GM21619 (cell line): ENCODE results near the gene SEMA5A.

Experiments used
- ATAC-seq: cut with Tn5 transposase; IDR thresholded peaks from one replicate; pipeline ENCODE4 v1.9.1; 2021; ENCODE audit not compliant: unreplicated experiment

Gene SEMA5A

GRCh38 chr5:9128136-9128535 lies 417.7 kb downstream of the SEMA5A start:
- no peak for ATAC-seq

DNA sequence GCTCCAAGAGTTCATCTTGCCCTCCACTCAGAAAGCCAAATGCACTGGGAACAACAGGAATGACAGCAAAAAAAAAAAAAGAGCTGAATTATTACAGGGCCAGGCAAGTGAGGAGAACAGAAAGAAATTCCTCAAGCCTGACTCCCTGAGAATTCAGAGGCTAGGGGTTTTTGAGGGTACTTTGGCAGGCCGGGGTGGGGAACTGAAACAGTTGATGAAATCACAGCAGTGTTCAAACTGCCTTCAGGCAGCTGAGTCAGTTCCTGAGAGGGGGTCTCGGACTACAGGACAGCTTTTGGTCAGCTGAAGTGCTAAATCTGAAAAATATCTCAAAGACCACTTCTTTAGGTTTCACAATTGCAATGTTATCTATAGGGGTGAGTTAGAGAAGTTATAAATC lies 419.4 kb downstream of the SEMA5A start:
- no peak for ATAC-seq

- ATAC-seq: no peak
These were observed 420.0 kb downstream of the SEMA5A start for GRCh38 chr5:9125852-9126251.

DNA sequence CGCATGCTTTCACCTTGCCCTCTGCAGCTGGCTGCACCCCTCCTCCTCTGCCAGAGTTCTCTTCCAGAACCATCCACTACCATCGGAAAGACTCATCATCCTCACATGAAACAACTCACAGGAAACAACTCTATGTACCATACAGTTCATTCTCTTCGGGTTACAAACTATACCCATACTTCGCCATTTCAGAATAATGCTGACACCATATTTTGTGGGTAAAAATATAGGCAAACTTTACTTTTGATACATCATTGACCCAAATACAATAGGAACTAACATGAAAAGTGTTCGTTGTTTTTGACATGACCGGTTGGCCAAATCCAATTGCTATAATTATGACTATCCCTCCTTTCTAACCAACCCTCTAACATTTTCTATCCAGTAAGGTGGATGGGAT lies 421.0 kb downstream of the SEMA5A start:
- ATAC-seq: no peak

GRCh38 chr5:9124071-9124470 lies 421.8 kb downstream of the SEMA5A start:
- ATAC-seq: no peak

GRCh38 chr5:9122528-9122927 lies 423.3 kb downstream of the SEMA5A start:
- ATAC-seq: no peak

- no peak for ATAC-seq
These were observed 424.3 kb downstream of the SEMA5A start for GRCh38 chr5:9121597-9121996.

DNA sequence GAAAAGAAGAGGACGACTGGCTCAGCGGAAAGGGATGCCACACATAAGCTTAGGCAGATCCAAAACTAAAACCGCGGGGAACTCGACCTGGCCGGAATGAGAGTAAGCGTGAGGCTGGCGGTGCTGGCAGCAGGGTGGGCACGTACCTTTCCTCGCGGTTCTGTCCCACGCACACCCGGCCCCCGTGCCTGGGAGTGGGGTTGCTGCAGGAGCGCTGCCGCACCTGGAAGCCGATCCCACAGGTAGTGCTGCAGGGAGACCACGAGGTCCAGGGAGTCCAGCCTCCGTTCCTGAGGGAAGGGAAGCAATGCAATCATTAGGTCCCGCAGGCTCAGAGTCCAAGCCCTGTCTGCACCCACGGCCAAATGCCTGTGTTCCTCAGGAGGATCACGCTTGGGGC lies 427.0 kb downstream of the SEMA5A start:
- no peak for ATAC-seq

GRCh38 chr5:9115093-9115492 lies 430.8 kb downstream of the SEMA5A start:
- no peak for ATAC-seq

GRCh38 chr5:9112520-9113291 lies 433.2 kb downstream of the SEMA5A start:
- no peak for ATAC-seq

GRCh38 chr5:9108162-9108561 lies 437.7 kb downstream of the SEMA5A start:
- no peak for ATAC-seq

GRCh38 chr5:9105851-9106250 lies 440.0 kb downstream of the SEMA5A start:
- no peak for ATAC-seq

DNA sequence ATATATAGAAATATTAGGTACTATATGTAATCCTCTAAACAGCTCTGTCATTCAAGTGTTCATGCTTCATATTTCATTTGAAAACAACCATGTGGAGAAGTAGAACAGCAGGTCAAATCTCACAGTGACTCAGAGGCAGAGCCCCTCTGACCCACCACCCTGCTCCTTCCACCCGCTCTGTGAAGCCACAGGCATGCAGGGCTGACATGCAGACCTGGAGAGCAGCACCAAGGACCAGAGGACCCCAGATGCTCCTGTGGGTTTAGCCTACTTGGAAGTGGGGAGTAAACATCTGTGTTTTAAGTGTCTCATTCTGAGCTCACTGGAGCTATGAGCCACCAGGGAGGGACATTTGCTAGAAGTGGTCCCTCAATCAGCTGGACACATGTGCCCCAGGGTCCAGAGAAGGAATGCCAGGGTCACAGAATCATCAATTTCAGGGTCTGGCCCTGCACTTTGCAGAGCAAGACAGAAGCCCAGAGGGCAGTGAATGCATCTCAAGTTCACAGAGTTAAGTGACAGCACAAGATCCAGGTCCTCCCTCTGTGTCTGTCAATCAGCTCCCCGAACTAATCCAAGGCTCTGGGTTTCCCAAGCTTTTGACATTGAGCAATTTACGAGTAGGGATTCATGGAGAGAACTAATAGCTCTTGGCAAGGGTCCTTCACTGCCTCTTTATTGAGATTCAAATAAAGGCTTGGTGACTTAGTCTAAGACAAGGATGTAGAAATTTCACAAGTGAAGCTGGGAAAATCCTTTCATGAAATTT lies 441.1 kb downstream of the SEMA5A start:
- ATAC-seq: no peak

DNA sequence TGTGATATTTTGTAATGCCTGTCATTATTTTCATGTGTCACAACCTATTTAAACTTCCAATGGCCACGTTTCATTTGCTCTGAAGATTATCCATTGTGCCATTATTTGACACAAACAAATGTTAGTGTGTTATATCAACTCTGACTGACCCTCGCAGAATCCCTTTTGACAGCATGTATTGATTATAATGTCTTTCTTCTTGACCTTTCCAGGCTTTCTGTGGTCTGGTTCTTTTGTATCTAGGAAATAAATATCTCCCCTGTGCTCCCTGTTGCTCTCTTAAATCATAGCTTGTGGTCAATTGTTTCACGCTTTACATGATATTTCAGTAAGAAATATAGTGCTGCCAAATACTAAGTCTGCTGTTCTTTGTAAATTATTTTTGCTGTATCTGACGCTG lies 442.6 kb downstream of the SEMA5A start:
- ATAC-seq: no peak

- ATAC-seq: no peak
These were observed 446.2 kb downstream of the SEMA5A start for GRCh38 chr5:9099689-9100088.

- ATAC-seq: no peak
These were observed 446.9 kb downstream of the SEMA5A start for GRCh38 chr5:9098990-9099389.

DNA sequence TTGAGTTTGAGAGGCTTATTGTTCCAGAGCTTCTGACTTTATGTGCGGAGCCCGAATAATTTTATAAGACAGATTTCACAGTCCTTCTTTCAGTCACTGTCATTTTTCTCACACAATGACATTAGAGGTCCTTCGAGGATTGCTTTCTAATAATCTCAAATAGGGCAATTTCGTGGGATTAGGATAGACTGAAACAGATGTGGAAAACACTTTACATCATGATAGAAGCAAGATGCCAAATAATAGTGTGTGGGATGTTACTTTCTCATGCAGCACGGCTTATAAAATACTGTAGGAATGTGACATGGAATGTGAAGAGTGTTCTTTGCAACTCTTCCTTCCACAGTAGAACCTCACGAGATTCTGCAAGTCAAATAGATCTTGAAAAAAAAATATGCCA lies 451.3 kb downstream of the SEMA5A start:
- ATAC-seq: no peak

- no peak for ATAC-seq
These were observed 453.8 kb downstream of the SEMA5A start for GRCh38 chr5:9091896-9092662.

- ATAC-seq: no peak
These were observed 455.4 kb downstream of the SEMA5A start for GRCh38 chr5:9090381-9091026.

DNA sequence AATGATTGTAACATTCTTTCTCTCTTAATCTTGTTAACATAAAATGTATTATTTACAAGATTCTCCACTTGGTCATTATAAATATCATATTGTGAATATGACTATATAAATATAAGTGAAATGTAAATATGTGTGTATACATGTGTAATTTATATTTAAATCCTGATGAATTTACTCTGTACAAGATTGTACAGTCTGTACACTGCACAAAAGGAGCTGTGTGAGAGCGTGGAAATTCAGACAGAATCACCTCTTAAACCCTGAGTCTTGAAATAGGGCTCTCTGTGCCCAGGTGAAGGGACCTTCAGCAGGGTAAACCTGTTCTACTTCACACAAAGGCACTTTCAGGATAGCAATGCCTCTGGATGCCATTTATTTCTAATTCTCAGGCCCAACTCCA lies 456.0 kb downstream of the SEMA5A start:
- ATAC-seq: no peak

GRCh38 chr5:9082996-9083395 lies 462.9 kb downstream of the SEMA5A start:
- no peak for ATAC-seq
